Measurements from ENCODE around the gene KAT6B. TPM values are rescaled to one million over a fixed set of nuclear protein-coding genes. Genes with fewer than 3 reads are reported as not detected.

Gene KAT6B
- total and polyA plus RNA-seq, 2 of the 8 experiments (the other 6 are each of a cell fraction or from before 2014, with no cell fraction given), result 7.3 to 30.8 TPM

GRCh38 chr10:74949843-74950765, 123.7 kb downstream of the KAT6B start:
- no peak overlapping the region for H4K91ac ChIP-seq (replicated peaks; ENCODE audit: insufficient read length, low read length)
- no peak overlapping the region for H4K8ac ChIP-seq (ENCODE audit: extremely low read depth, insufficient read depth, low read length)
- no peaks in the 10 kb centered on the region for H3K23me2 ChIP-seq (ENCODE audit: low read depth, low read length)
- H2BK12ac ChIP-seq (ENCODE audit: low read depth, low read length), result no peak overlapping the region
- no peak overlapping the region for H3K56ac ChIP-seq (replicated peaks; ENCODE audit: insufficient read length, low read depth, low read length)
- H2AK5ac ChIP-seq (ENCODE audit: low read depth, low read length), result no peak overlapping the region
- H3K9ac ChIP-seq (replicated peaks in 1 of 4; ENCODE audit: extremely low read depth in 1 of 4, low read depth in 3 of 4, low read length in 3 of 4), result no peak overlapping the region
- H3K4ac ChIP-seq (replicated peaks; ENCODE audit: insufficient read length, low read depth, low read length), result no peak overlapping the region
- no peak overlapping the region for H3K4me3 ChIP-seq (ENCODE audit: extremely low read depth in 1 of 4, insufficient read depth in 2 of 4, low read depth in 3 of 4, low read length in 4 of 4)
- H2BK120ac ChIP-seq (replicated peaks; ENCODE audit: low read depth, low read length), result no peak overlapping the region
- no peaks in the 10 kb centered on the region; the same call in 1 of the 2 replicates for H3K79me1 ChIP-seq (ENCODE audit: low read depth, low read length)
- H3K27ac ChIP-seq (ENCODE audit: low read depth, low read length), result no peak overlapping the region
- H2BK5ac ChIP-seq (ENCODE audit: low read depth, low read length), result no peak overlapping the region
- H4K20me1 ChIP-seq (replicated peaks in 1 of 2; ENCODE audit: control insufficient read depth in 1 of 2, insufficient read depth in 2 of 2, low read length in 2 of 2), result no peaks in the 10 kb centered on the region
- 89% methylated on average over 8 of the region's 8 CpGs; no CpG with 5 or more reads in 1 of the 2 experiments for WGBS, 2 experiments (ENCODE audit: extremely low coverage in 1 of 2, insufficient coverage in 1 of 2, insufficient read length in 1 of 2, insufficient replicate concordance in 2 of 2, low coverage in 1 of 2, low lambda C conversion rate in 2 of 2, missing lambda C conversion rate in 1 of 2)
- CTCF ChIA-PET (ENCODE audit: partially characterized antibody), result no interaction called here
- no peak overlapping the region for H3K14ac ChIP-seq (ENCODE audit: insufficient read length)
- FAIRE-seq, result no peak
- no peak overlapping the region for H3K18ac ChIP-seq (ENCODE audit: extremely low read depth, low read length)
- POLR2A ChIA-PET (ENCODE audit: partially characterized antibody), result no interaction called here
- no peak overlapping the region for H4K5ac ChIP-seq (ENCODE audit: insufficient read length, low read depth, low read length)
- no peaks in the 10 kb centered on the region for H3K9me3 ChIP-seq (ENCODE audit: insufficient read depth in 2 of 2, low read depth in 1 of 2, low read length in 1 of 2)
- H3K36me3 ChIP-seq (ENCODE audit: control insufficient read depth in 2 of 4, insufficient read depth in 4 of 4, low read length in 3 of 4), result no peaks in the 10 kb centered on the region
- H3K27me3 ChIP-seq (replicated peaks in 1 of 4; ENCODE audit: control insufficient read depth in 3 of 4, extremely low read depth in 1 of 4, insufficient read depth in 3 of 4, low read length in 3 of 4), result no peaks in the 10 kb centered on the region
- H2BK15ac ChIP-seq (ENCODE audit: low read length), result no peak overlapping the region
- no peak overlapping the region for H2BK20ac ChIP-seq (ENCODE audit: low read length)
- no peak overlapping the region for H3K23ac ChIP-seq (ENCODE audit: insufficient read length)
- no peak overlapping the region for H2AFZ ChIP-seq (ENCODE audit: low read length)
- DNase-seq (ENCODE audit: low read depth in 1 of 2, low spot score in 2 of 2), result no peak
- no peak overlapping the region for H3K4me2 ChIP-seq (ENCODE audit: insufficient read depth in 1 of 2, low read depth in 2 of 2, low read length in 2 of 2)
- peaks cover 0 to 3% (median 1%) of the 10 kb centered on the region in 4 experiments; a peak in 1 of 7 replicates for H3K4me1 ChIP-seq (replicated peaks in 1 of 4; ENCODE audit: control insufficient read depth in 3 of 4, insufficient read depth in 4 of 4, low read length in 3 of 4)
- H3K79me2 ChIP-seq (ENCODE audit: control insufficient read depth in 1 of 2, insufficient read depth in 2 of 2, low read length in 2 of 2), result peaks cover 0 to 11% of the 10 kb centered on the region in 2 experiments; a peak in 2 of 4 replicates
- no peak for TF ChIP-seq ASH2L (IDR thresholded peaks at IDR 0.05; ENCODE audit: low read length)
- no peak for TF ChIP-seq POLR2AphosphoS5 (IDR thresholded peaks at IDR 0.05; ENCODE audit: low read depth, low read length)
- TF ChIP-seq BACH1 (IDR thresholded peaks at IDR 0.05; ENCODE audit: low read length), result no peak
- no peak for TF ChIP-seq EZH2 (IDR thresholded peaks at IDR 0.05; ENCODE audit: low read depth, low read length, severe bottlenecking)
- no peak for TF ChIP-seq RAD21 (IDR thresholded peaks at IDR 0.05 in 1 of 2, conservative IDR thresholded peaks at IDR 0.05 in 1 of 2; ENCODE audit: low read depth in 2 of 2, low read length in 2 of 2)
- no peak for TF ChIP-seq NANOG (IDR thresholded peaks at IDR 0.05; ENCODE audit: insufficient read depth, low read depth, low read length, poor library complexity, severe bottlenecking)
- no peak for TF ChIP-seq ATF3 (IDR thresholded peaks at IDR 0.05; ENCODE audit: insufficient read depth, low read depth, low read length)
- TF ChIP-seq RFX5 (IDR thresholded peaks at IDR 0.05; ENCODE audit: borderline replicate concordance, low read depth, low read length), result no peak
- no peak for TF ChIP-seq TAF7 (optimal IDR thresholded peaks at IDR 0.05; ENCODE audit: borderline replicate concordance, low read depth, low read length)
- no peak for TF ChIP-seq CHD1 (IDR thresholded peaks at IDR 0.05; ENCODE audit: low read depth, low read length)
- no peak for TF ChIP-seq SUZ12 (IDR thresholded peaks at IDR 0.05; ENCODE audit: low read length)

Measured in H1 (cell line).